COLO829 (cell line): ENCODE data around the gene ANK2.
"Not testable (repeated sequence)": the region's sequence is repeated elsewhere in the genome, so short reads cannot be mapped to it uniquely, and the experiment has no call there.

ENCODE experiments used
- DNase-seq: peaks from one replicate; pipeline ENCODE4 v3.0.0; 2012; ENCODE audit warnings: low spot score

Gene ANK2

DNA sequence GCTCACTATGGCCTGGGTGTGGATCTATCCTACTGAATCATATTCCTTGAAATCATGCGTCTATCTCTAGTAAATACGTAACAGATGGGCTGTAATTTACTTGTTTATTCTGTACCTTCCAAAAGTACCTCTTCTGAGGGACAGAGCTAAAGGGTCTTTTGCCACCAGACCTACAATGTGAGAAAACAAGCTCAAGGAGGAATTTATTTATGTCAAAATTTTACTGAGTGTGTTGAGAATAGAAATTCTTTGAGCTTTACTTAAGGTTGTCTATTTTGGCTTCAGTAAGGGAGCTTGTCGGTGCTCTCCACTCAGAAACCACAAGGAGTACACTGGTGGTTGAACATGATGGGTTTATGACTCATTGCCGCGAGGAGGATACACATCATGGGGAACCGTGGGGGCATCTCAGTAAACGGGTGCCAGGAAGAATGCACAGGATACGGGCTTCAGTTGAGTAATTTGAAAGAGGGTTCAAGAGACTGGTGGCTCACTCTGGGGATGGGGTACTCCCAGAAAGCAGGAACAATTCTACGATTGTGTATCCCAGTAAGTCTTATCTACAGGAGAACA is 3.0 kb downstream of the ANK2 start:
- no peak for DNase-seq

- no peak for DNase-seq
These were observed 4.4 kb downstream of the ANK2 start for GRCh38 chr4:113053883-113054282.

DNA sequence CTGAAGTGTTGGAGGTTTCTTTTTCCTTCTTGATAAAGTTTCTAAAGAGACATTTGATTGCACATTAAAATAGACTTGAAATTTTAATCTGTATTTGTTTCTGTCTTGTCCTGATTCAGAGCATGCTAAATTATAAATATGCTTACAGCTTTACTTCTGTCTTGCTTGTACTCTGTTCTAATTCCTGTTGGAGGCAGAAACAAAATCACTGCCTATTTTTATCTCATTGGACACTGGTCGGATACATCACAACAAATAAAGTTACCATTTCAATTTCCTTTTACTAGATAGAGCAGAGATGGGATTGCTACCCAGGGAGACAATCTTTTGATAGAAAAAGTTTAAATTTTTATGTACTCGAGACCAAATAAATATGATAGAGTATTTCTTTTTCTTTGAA is 6.9 kb downstream of the ANK2 start:
- no peak for DNase-seq

DNA sequence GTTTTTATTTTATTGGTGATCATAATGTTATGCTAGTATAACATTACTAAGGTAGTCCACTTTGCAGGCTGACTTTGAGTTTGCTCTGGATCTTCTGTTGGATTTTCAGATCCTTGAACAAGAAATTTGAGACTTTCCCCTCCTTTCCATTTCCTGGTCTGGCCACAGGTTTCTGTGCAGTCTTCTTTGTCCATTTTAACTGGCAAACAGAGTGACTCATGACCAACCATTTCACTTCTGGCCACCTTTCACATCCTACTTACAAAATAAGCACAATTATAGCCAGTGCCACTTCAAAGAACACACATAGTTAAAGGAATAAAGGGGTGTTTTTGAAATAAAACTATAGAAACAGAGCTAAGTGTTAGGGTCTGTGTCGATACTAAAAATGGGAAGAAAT is 8.4 kb downstream of the ANK2 start:
- peak; percentile 53 for DNase-seq

DNA sequence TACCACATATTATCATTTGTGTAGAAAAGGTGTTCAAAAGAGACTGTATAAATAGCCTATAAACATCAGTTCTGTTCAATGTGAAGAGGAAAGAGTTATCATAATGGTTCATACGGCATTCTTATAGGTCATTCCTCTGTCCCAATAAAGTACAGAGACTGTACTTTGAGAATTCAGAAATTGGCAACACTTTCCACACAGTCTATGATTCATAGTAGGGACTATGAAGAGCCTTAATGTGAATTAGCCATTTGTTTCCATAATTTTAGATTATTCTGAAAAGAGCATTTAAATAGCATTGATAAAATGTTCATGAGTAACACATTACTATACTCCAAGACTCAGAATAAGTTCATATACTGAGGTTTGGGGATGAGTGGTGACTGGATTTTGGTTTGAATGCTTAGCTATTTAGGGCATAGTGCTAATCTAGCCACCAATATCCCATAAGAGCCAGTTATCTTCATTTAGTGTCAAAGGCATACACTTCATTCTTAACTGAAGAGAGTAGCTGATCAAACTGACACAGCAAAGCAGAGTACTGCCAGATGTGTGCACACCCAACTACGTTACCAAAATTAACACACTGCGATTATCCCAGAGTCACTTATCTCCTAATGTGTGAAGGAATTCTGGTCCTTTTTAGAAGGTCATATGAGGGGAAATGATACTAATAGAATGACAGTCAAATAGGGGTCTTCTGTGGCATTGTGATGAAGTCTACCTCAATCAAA is 10.2 kb downstream of the ANK2 start:
- DNase-seq = peak; percentile 40

GRCh38 chr4:113060853-113061252 is 11.4 kb downstream of the ANK2 start:
- no peak for DNase-seq

GRCh38 chr4:113064244-113064643 is 14.8 kb downstream of the ANK2 start:
- no peak for DNase-seq

DNA sequence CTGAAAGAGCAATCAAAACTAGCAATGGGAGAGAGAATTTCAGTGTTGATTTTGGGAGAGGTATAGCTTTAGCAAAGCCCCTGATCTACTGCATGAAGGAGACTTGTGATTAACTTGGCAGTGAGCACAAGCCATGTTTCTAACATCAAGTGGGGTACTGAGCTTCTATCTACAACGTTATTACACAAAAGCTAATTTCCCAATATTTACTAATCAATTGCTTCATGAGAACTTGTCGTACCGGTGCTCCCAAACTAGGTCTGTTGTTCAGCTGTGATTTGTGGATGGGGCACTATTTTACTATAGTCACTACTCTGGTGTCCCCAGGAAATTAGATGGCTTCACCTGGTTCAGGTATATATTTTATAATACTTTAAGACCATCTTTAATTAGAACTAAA is 16.2 kb downstream of the ANK2 start:
- DNase-seq = no peak

- DNase-seq = not testable (repeated sequence)
These were observed 19.3 kb downstream of the ANK2 start for GRCh38 chr4:113068771-113069170.

GRCh38 chr4:113069212-113069892 is 19.9 kb downstream of the ANK2 start:
- peak; percentile 94 for DNase-seq

- no peak for DNase-seq
These were observed 21.3 kb downstream of the ANK2 start for GRCh38 chr4:113070755-113071154.

GRCh38 chr4:113071274-113071673 is 21.8 kb downstream of the ANK2 start:
- no peak for DNase-seq

GRCh38 chr4:113071805-113072204 is 22.4 kb downstream of the ANK2 start:
- no peak for DNase-seq

DNA sequence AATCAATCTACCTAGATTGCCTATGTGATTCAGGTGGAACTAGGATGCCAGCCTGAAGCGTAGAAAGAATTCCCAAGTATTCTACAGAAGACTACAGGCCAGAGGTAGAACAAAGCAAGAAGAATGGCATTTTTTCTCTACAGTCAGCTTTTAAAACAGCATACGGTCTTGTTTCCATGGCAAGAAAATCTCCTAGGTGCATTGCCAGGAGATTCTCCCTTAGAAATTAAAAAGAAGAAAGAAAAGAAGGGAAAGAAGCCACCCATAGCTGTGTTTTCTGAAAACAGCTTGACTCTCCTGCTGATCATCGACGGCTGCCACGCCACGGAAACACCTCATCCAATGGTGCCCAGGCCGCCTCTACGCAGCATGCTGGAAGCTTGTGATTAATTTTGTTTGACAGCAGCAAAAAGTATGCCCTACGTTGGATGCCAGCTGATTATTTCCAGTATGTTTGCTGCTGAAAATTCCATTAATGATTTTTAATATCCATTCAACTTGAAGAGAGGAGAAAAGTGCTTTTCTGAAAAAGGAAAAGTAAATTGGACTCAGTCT is 24.1 kb downstream of the ANK2 start:
- DNase-seq = no peak

DNA sequence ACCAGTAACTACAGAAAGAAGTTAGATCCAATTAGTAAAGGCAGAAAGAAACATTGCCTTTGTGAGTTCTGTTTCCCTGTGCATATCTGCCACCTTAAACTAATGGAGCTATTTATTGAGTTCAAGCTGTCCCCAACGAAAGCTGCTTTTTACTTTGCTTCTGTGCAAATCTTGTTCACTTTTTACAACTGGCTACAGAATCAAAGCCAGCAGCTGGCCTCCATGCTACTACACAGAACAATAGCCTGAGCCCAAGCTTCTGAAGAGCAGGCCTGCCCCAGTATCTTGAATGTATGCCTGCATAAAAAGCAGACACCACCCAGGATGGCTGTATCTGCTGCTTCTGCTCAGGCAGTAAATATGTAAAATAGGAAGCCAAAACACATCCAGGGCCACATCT is 28.1 kb downstream of the ANK2 start:
- no peak for DNase-seq

GRCh38 chr4:113078066-113078465 is 28.6 kb downstream of the ANK2 start:
- DNase-seq = no peak

DNA sequence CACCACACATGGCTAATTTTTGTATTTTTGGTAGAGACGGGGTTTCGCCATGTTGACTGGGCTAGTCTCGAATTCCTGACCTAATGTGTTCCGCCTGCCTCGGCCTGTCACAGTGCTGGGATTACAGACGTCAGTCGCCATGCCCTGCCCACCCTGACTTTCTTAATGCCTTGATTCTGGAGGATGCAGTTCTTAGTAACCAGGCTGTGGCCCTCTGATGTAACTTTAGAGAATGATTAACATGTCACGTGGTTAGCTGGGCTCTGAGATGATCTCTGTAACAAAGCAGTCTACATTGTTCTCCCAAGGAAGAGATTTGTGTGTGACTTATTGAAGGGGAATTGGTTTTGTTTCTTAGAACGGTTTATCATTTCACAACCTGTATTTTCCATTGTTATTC is 30.6 kb downstream of the ANK2 start:
- DNase-seq = no peak

DNA sequence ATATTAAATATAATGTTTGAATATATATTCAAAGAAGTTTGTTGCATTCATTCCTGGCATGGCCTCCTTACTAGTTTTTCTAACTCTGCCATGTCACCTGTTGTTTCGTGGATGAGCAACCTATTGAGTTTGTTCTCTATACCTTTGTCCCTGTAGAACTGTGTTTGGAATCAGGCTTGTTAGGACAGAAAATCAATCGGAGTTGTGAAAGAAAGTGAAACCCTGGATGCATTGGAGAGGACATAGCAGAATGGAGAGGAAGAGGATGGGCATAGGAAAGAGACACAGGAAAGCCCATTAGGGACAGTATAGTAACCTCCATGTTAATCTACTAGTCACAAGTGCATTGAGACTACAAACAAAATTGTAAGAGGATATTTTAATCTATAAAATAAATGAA is 31.2 kb downstream of the ANK2 start:
- DNase-seq = no peak

- no peak for DNase-seq
These were observed 33.9 kb downstream of the ANK2 start for GRCh38 chr4:113083346-113083745.

- no peak for DNase-seq
These were observed 36.8 kb downstream of the ANK2 start for GRCh38 chr4:113086172-113086695.

DNA sequence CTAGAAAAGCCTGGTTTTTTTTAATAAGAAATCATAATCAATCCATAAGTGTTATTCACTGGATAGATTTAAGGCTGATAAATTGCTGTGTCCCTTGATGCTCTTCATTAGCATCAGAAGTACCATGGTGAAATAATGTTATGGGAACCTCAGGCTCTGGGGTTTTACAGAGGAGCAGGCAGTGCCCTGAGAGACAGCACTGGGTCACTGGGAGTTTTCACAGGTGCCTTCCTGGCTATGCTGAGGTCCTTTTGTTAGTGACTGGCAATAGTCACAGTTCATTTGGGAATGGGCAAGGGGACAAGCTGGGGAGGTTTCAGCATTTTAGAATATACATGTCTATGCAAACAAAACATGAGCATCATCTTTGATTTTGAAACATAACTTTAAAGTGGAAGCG is 38.6 kb downstream of the ANK2 start:
- DNase-seq = no peak

DNA sequence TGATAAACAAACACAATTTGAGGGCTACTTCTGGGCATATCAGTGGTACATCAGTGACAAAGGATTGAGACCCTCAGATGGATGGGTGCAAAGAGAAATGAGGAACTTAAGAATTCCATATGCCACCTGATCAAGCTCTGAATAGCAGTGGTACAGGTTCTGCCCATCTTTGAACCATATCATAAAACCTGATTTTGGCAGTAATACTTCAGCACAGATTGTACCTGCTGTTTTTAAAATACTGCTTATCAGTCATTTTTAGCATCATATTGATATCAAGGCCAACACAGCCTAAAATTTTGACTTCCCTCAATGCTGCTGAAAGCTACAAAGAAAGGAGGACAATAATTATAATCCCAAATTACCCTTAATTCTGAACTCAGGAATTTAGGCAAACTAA is 41.5 kb downstream of the ANK2 start:
- no peak for DNase-seq

DNA sequence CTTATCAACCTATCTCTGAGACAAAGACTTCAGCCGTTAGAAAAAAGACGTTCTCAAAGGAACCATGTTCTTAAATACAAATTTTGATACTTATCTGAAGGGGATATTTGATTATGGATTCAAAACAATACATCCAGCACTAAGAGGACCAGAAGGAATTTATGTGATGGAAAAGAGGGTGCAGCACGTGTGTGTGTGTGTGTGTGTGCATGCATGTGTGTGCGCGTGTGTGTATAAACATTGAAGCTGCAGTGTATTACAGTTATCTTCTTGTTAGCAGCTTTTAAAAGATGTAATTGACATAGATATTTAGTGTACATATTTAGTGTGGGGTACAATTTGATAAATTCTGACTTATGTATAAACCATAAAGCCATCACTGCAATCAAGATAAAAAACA is 44.9 kb downstream of the ANK2 start:
- DNase-seq = no peak
